HepG2 (cell line): ENCODE data around the gene FGL2. TPM values are rescaled to one million over a fixed set of nuclear protein-coding genes. Genes with fewer than 3 reads are reported as not detected.

Source experiments
- ARID3A ChIP-seq: IDR thresholded peaks from 2 replicates; pipeline ENCODE4 v1.6.1; 2012; ENCODE audit warnings: low read depth, low read length, improper control_type of control experiment
- GTF3A ChIP-seq: sonication (generic); formaldehyde crosslinking; conservative IDR thresholded peaks from 2 replicates; pipeline ENCODE4 v1.4.0; 2020; ENCODE audit warnings: mild to moderate bottlenecking, missing genetic modification reagents
- LCORL ChIP-seq, 2 experiments: fragments of 450-650 bp in 1 of 2; sonication (generic) in 1 of 2; formaldehyde crosslinking in 1 of 2; IDR thresholded peaks; 2 replicates each; pipeline versions ENCODE4 v1.5.0 to v1.6.1; 2017 to 2020; ENCODE audit warnings: antibody characterized with exemption in 1 of 2, missing genetic modification reagents in 1 of 2
- MEIS2 ChIP-seq: sonication (generic); formaldehyde crosslinking; IDR thresholded peaks from 2 replicates; pipeline ENCODE4 v1.9.0; 2021; ENCODE audit warnings: mild to moderate bottlenecking, missing genetic modification reagents
- MTERF4 ChIP-seq: sonication (generic); formaldehyde crosslinking; IDR thresholded peaks from 2 replicates; pipeline ENCODE4 v1.8.0; 2023; ENCODE audit warnings: mild to moderate bottlenecking, missing genetic modification reagents
- MTF2 ChIP-seq: sonication (generic); formaldehyde crosslinking; IDR thresholded peaks from 2 replicates; pipeline ENCODE4 v1.5.0; 2020; ENCODE audit warnings: missing genetic modification reagents, borderline replicate concordance
- NFYB ChIP-seq: sonication (generic); formaldehyde crosslinking; IDR thresholded peaks from 2 replicates; pipeline ENCODE4 v1.4.0; 2020; ENCODE audit warnings: missing genetic modification reagents
- POLR2AphosphoS5 ChIP-seq: IDR thresholded peaks from 2 replicates; pipeline ENCODE4 v1.6.1; 2012; ENCODE audit warnings: low read depth, low read length
- PTBP1 ChIP-seq: fragments of 200-400 bp; formaldehyde crosslinking; IDR thresholded peaks from 2 replicates; pipeline ENCODE4 v1.6.1; 2018; ENCODE audit warnings: low read length, low read depth; ENCODE audit not compliant: poor library complexity, severe bottlenecking
- RBM22 ChIP-seq: fragments of 200-400 bp; formaldehyde crosslinking; optimal IDR thresholded peaks from 2 replicates; pipeline ENCODE3; 2017; ENCODE audit warnings: mild to moderate bottlenecking, low read length, moderate library complexity
- RCOR2 ChIP-seq: IDR thresholded peaks from 2 replicates; pipeline ENCODE4 v1.6.1; 2016; ENCODE audit warnings: missing biosample characterization, missing genetic modification reagents
- SMC3 ChIP-seq: IDR thresholded peaks from 2 replicates; pipeline ENCODE4 v1.6.1; 2011; ENCODE audit warnings: low read length, improper control_type of control experiment
- ZNF3 ChIP-seq: IDR thresholded peaks from 2 replicates; pipeline ENCODE4 v1.7.0; 2017; ENCODE audit warnings: inconsistent platforms
- ZNF800 ChIP-seq: sonication (generic); formaldehyde crosslinking; IDR thresholded peaks from 2 replicates; pipeline ENCODE4 v1.4.0; 2020; ENCODE audit warnings: missing genetic modification reagents
- polyA plus RNA-seq, 8 experiments: library from polyadenylated mRNA; depleted of rRNA in 3 of 8; stranded (reverse) in 7 of 8; unstranded in 1 of 8; fragments of >200 nt; fragmentation: Illumina TruSeq in 4 of 8; extraction: Trizol in 4 of 8; gene quantifications; 2 replicates each; pipeline versions ENCODE4 v1.2.1 to v1.2.3, GENCODE V29; 2011 to 2016; ENCODE audit warnings: low read depth in 4 of 8, missing spikeins in 1 of 8, mixed read lengths in 1 of 8; ENCODE audit not compliant: insufficient read depth in 1 of 8
- total RNA-seq, 5 experiments: library from RNA; depleted of rRNA; stranded (reverse); fragments of >200 nt; fragmentation: Illumina TruSeq; extraction: Trizol; gene quantifications; 2 replicates each; pipeline ENCODE4 v1.2.3, GENCODE V29; 2016; ENCODE audit warnings: low read depth in 1 of 5
- TF ChIP-seq, protein P1 (sequence below): sonication (generic); formaldehyde crosslinking; IDR thresholded peaks from 2 replicates; pipeline ENCODE4 v1.4.0; 2020; ENCODE audit warnings: missing genetic modification reagents
- TF ChIP-seq, protein P2 (sequence below): sonication (generic); formaldehyde crosslinking; IDR thresholded peaks from 2 replicates; pipeline ENCODE4 v1.4.0; 2020; ENCODE audit warnings: low read depth, mild to moderate bottlenecking, missing genetic modification reagents
- TF ChIP-seq, protein P3 (sequence below): IDR thresholded peaks from 2 replicates; pipeline ENCODE4 v1.6.1; 2016; ENCODE audit warnings: low read depth

FGL2 gene
- total and polyA plus RNA-seq, 2 of the 13 experiments (the other 11 are each of a cell fraction or from before 2014, with no cell fraction given), result 0.04 to 0.15 TPM

GRCh38 chr7:77245015-77245755 lies 45.6 kb upstream of the FGL2 start (continued):
- TF ChIP-seq ZNF800 (CRISPR knock-in tag) (no peak), GTF3A (no peak), ZNF3 (CRISPR knock-in tag) (no peak), NFYB (CRISPR knock-in tag) (no peak), SMC3 (no peak), PTBP1 (no peak), LCORL (IDR thresholded peaks at IDR 0.05) (no peak), LCORL (CRISPR knock-in tag; IDR thresholded peaks at IDR 0.05) (no peak), ARID3A (no peak), MEIS2 (CRISPR knock-in tag) (0 out of 2 replicates have a peak, but pooled peaks have one; percentile 31), MTERF4 (no peak), RBM22 (no peak), MTF2 (CRISPR knock-in tag) (no peak), RCOR2 (CRISPR knock-in tag) (0 out of 2 replicates have a peak, but pooled peaks have one; percentile 37), POLR2AphosphoS5 (no peak)
- TF ChIP-seq, protein P1, sequence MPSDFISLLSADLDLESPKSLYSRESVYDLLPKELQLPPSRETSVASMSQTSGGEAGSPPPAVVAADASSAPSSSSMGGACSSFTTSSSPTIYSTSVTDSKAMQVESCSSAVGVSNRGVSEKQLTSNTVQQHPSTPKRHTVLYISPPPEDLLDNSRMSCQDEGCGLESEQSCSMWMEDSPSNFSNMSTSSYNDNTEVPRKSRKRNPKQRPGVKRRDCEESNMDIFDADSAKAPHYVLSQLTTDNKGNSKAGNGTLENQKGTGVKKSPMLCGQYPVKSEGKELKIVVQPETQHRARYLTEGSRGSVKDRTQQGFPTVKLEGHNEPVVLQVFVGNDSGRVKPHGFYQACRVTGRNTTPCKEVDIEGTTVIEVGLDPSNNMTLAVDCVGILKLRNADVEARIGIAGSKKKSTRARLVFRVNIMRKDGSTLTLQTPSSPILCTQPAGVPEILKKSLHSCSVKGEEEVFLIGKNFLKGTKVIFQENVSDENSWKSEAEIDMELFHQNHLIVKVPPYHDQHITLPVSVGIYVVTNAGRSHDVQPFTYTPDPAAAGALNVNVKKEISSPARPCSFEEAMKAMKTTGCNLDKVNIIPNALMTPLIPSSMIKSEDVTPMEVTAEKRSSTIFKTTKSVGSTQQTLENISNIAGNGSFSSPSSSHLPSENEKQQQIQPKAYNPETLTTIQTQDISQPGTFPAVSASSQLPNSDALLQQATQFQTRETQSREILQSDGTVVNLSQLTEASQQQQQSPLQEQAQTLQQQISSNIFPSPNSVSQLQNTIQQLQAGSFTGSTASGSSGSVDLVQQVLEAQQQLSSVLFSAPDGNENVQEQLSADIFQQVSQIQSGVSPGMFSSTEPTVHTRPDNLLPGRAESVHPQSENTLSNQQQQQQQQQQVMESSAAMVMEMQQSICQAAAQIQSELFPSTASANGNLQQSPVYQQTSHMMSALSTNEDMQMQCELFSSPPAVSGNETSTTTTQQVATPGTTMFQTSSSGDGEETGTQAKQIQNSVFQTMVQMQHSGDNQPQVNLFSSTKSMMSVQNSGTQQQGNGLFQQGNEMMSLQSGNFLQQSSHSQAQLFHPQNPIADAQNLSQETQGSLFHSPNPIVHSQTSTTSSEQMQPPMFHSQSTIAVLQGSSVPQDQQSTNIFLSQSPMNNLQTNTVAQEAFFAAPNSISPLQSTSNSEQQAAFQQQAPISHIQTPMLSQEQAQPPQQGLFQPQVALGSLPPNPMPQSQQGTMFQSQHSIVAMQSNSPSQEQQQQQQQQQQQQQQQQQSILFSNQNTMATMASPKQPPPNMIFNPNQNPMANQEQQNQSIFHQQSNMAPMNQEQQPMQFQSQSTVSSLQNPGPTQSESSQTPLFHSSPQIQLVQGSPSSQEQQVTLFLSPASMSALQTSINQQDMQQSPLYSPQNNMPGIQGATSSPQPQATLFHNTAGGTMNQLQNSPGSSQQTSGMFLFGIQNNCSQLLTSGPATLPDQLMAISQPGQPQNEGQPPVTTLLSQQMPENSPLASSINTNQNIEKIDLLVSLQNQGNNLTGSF (CRISPR knock-in tag), result no peak
- TF ChIP-seq, protein P2, sequence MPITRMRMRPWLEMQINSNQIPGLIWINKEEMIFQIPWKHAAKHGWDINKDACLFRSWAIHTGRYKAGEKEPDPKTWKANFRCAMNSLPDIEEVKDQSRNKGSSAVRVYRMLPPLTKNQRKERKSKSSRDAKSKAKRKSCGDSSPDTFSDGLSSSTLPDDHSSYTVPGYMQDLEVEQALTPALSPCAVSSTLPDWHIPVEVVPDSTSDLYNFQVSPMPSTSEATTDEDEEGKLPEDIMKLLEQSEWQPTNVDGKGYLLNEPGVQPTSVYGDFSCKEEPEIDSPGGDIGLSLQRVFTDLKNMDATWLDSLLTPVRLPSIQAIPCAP (CRISPR knock-in tag), result no peak
- TF ChIP-seq, protein P3, sequence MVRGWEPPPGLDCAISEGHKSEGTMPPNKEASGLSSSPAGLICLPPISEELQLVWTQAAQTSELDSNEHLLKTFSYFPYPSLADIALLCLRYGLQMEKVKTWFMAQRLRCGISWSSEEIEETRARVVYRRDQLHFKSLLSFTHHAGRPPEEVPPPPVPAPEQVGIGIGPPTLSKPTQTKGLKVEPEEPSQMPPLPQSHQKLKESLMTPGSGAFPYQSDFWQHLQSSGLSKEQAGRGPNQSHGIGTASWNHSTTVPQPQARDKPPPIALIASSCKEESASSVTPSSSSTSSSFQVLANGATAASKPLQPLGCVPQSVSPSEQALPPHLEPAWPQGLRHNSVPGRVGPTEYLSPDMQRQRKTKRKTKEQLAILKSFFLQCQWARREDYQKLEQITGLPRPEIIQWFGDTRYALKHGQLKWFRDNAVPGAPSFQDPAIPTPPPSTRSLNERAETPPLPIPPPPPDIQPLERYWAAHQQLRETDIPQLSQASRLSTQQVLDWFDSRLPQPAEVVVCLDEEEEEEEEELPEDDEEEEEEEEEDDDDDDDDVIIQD (CRISPR knock-in tag), result peak; percentile 83
